Measurements from ENCODE around the gene LUC7L3.

GRCh38 chr17:50728112-50728429 lies 8.7 kb downstream of the LUC7L3 start:
- no peak for TF ChIP-seq CTCF (IDR thresholded peaks at IDR 0.05)
- TF ChIP-seq POLR2A (IDR thresholded peaks at IDR 0.05): no peak
